ENCODE results near the gene RAI2.
A peak's percentile ranks its signal among the peaks of the same experiment; 100 is the strongest.
"Not testable (repeated sequence)": the region's sequence is repeated elsewhere in the genome, so short reads cannot be mapped to it uniquely, and the experiment has no call there.

The RAI2 gene

DNA sequence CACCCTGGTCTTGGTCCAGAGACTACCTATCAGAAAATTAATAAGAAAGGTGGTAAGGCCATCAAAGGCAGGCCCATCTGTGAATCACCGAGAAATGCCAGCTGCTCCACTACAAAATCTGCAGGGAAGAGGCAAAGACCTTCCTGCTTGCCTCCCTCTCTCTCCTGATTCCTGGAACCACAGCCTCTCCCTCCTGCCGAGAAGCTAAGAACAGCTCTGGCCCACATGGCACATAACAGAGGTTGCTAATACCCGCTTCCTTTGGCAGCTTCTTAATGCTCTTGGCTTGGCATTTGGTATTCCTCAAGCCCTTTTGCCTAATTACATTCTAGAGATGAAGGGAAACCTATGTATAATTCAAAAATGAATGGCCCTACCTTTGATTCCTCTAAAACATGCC is 32.9 kb downstream of the RAI2 start:
- DNase-seq (ENCODE audit: low read depth): no peak

GRCh38 chrX:17826609-17827496 is 34.2 kb downstream of the RAI2 start:
- no peak for DNase-seq (ENCODE audit: low read depth)

GRCh38 chrX:17824980-17825379 is 36.1 kb downstream of the RAI2 start:
- DNase-seq (ENCODE audit: low read depth): no peak

DNA sequence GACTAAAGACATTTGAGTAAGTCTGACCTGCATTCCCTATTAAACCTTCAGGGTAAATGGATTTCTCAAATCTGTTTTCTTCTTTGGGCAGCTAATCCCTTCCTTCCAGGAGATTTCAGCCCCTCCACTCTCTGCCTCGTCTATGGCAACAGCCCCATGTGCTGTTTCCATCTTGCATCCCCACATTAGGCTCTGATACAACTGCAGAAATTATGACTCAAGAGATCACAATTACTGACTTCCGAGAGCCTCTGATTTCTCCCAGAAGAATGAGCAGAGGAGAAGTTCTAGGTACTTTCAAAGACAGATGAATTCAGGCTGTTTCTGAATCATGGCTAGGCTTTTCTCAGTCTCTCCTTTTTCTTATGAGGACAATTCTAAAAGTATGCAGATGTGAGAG is 38.7 kb downstream of the RAI2 start:
- no peak for DNase-seq (ENCODE audit: low read depth)

GRCh38 chrX:17820100-17820499 is 41.0 kb downstream of the RAI2 start:
- DNase-seq (ENCODE audit: low read depth): no peak

DNA sequence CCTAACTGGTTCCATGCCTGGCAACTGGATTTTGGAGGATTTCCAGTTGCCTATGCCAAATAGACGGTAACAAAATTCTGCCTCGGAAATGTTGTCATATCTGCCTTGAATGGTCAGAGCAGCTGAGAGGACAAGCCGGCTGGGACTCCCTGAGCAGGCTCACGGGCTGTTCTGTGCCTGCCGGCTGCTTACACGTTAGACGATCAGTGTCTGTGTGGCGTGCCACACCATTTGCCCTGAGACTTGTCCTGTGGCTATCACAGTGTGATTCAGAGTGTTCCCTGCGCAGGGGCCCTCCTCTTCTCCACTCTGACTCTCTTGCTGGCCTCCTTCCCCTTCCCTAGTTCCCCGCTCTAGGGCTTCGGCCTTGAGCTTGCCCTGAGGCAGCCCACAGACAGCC is 42.4 kb downstream of the RAI2 start:
- DNase-seq (ENCODE audit: low read depth): no peak

GRCh38 chrX:17817251-17817650 is 43.8 kb downstream of the RAI2 start:
- DNase-seq (ENCODE audit: low read depth): no peak

GRCh38 chrX:17814557-17814956 is 46.5 kb downstream of the RAI2 start:
- no peak for DNase-seq (ENCODE audit: low read depth)

DNA sequence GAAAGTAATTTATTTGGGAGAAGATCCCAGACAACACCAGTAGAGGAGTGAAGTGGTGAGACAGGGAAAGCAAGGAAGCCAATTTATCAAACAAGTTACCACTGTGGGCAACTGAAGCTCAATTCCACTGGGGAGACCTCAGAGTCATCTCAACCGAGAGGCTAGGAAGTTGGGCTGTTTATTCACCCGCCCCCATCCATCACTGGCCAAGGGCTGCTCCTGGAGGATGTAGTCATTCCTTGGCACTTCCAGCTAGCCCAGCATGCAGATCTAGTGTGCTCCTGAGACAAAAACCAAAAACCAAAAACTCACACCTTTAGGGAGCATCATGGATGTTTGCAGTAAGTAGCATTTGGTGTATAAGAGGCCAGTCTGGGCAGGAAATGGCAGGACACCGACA is 47.0 kb downstream of the RAI2 start:
- no peak for DNase-seq (ENCODE audit: low read depth)

GRCh38 chrX:17813277-17813676 is 47.8 kb downstream of the RAI2 start:
- no peak for DNase-seq (ENCODE audit: low read depth)

GRCh38 chrX:17812763-17813162 is 48.3 kb downstream of the RAI2 start:
- DNase-seq (ENCODE audit: low read depth): no peak

- DNase-seq (ENCODE audit: low read depth): no peak
These were observed 51.1 kb downstream of the RAI2 start for GRCh38 chrX:17809984-17810383.

DNA sequence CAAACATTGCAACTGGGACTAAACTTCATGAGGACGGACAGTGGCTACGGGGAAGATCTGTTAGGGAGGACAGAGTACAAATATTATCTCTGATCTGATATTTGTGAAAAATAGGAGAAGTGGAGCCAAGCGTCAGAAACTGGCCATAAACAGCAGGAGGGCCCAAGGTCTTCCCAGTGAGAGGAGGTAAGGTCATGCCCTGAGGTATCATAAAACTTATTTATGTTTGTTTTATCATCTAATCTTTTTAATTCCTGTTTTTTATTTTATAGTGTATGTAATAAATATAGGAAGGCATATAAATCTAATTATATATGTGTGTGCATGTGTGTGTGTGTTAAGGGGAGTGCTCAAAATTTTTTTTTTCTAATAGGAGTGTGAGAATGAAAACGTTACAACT is 51.8 kb downstream of the RAI2 start:
- DNase-seq (ENCODE audit: low read depth): no peak

GRCh38 chrX:17805120-17805519 is 56.0 kb downstream of the RAI2 start:
- DNase-seq (ENCODE audit: low read depth): no peak

DNA sequence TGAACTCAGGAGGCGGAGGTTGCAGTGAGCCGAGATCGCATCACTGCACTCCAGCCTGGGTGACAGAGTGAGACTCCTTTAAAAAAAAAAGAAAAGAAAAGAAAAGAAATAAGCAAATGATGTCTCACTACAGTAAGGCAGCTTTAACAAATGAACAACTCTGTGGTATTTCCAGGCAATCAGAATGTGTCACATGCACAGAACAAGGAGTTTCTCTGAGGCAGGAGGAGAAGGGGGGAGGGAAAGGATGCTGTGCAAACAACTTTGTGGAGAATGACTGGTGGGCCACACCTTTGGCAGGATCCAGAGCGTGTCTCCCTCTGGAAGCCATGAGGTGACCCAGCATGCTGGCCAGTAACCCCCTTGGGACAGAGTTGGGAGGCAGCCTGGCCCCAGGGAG is 57.6 kb downstream of the RAI2 start:
- no peak for DNase-seq (ENCODE audit: low read depth)

DNA sequence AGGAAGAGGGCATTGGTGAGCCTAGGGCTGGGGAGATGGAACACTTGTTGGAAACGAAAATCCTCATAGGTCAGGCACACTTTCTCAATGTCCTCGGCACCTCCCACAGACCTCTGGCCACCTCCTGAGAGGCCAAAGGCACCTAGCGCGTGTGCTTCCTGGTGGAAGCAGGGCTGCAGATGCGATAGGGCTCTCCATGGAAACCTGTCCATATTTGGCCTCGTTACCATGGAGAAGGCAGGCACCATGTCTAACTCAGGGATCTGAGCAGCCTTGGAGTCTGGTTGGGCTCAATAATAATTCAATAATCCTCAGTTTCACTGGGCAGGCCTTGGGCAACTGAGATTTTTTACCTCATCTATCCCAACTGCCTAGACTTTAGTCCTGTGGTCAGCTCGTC is 58.3 kb downstream of the RAI2 start:
- no peak for DNase-seq (ENCODE audit: low read depth)

GRCh38 chrX:17801431-17801830 is 59.7 kb downstream of the RAI2 start:
- DNase-seq (ENCODE audit: low read depth): no peak

DNA sequence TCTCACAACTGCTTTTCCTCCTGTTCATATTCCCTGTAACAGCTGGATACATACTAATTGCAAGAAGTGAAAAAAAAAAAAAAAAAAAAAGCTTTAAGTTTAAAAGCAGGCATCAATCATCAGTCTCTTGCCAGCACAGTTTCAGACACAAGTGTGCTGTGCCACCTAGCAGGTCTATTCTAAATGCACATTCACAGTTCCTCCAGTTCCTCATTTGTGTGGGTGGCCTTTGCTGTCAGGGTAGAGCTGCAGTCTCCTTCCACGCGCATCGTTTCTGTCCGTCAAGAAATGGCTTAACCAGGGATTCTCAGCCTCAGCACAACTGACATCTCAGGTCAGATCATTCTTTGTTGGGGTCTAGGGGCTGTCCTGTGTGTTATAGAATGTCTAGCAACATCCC is 62.2 kb downstream of the RAI2 start:
- DNase-seq (ENCODE audit: low read depth): no peak

DNA sequence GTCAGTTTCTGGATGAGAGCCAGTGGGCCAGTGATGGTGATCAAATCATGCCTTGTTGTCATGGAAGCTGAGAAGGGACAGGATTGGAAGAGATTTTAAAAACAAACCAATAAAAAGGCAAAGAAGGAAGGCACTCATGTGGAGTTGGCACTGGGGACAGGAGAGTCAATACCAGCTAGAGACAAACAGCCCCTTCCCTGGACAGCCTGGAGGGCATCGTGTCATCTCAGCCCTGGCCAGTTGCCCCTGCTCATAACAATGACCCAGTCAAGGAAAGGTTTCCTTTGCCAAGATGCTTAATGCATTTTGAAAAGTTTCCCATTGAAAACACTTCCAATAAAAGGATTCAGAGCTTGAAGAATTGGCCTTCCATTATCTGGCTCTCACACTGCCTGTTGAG is 68.3 kb downstream of the RAI2 start:
- DNase-seq (ENCODE audit: low read depth): no peak

DNA sequence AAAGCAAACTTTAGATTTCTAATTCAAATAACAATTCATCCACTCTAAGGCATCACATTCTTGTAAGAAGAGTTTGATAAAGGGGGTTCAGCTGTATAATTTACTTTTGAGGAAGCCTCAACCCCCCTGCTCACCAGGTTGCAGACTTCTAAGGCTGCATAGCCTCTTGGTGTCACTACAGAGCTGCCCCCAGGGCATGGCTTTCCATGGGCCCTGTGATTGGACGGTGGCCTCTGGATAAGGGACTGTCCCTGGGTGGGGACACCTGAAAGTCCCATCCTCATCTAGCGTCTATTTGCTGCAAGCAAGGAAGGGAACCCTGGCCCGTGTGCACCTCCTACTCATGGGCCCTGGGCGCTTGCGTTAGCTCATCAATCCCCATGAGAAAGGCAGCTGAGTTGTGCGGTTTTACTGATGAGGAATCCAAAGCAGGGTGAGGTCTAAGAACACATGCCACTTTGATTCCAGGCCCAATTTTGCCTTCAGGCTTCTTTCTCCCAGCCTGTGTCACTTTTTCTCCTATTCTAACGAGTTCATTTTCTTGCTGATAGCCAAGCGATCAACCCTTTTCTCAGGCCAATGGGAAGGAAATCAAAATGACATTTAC is 72.0 kb downstream of the RAI2 start:
- DNase-seq (ENCODE audit: low read depth): no peak

DNA sequence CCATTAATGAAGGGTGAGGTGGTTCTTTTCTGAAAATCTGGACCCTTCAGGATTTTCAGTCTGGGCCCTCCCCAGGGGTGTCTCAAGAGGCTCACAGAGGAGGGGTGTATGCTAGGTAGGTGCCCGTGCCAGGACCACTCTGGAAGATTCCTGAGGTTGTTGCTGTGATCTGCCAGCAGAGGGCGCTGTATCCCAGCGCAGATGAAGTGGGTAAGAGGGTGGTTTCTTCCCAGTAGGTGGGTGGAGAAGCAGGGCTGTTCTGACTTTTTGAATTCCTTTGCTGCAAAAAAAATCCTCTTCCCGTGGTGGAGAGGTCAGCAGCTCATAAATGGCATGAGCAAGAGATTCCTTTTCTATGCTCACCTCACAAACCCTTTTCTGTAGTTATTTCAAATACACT is 72.7 kb downstream of the RAI2 start:
- DNase-seq (ENCODE audit: low read depth): peak; percentile 3

GRCh38 chrX:17787557-17787956 is 73.5 kb downstream of the RAI2 start:
- DNase-seq (ENCODE audit: low read depth): no peak

DNA sequence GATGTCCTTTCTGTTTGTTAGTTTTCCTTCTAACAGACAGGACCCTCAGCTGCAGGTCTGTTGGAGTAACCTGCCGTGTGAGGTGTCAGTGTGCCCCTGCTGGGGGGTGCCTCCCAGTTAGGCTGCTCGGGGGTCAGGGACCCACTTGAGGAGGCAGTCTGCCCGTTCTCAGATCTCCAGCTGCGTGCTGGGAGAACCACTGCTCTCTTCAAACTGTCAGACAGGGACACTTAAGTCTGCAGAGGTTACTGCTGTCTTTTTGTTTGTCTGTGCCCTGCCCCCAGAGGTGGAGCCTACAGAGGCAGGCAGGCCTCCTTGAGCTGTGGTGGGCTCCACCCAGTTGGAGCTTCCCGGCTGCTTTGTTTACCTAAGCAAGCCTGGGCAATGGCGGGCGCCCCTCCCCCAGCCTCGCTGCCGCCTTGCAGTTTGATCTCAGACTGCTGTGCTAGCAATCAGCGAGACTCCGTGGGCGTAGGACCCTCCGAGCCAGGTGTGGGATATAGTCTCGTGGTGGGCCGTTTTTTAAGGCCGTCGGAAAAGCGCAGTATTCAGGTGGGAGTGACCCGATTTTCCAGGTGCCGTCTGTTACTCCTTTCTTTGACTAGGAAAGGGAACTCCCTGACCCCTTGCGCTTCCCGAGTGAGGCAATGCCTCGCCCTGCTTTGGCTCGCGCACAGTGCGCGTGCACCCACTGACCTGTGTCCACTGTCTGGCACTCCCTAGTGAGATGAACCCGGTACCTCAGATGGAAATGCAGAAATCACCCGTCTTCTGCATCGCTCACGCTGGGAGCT is 74.3 kb downstream of the RAI2 start:
- not testable (repeated sequence) for DNase-seq (ENCODE audit: low read depth)
